Mesendoderm (in vitro differentiated cells): Measurements from ENCODE around the gene SOS1.

Experiments used
- DNase-seq: peaks from one replicate; pipeline ENCODE4 v3.0.0; 2013
- H2AK5ac ChIP-seq: 2 replicates; pipeline ENCODE4 v1.6.1; 2013; ENCODE audit warnings: low read length, inconsistent platforms
- H2BK120ac ChIP-seq: 2 replicates; pipeline ENCODE4 v1.6.1; 2013; ENCODE audit warnings: low read depth, mild to moderate bottlenecking, low read length, moderate library complexity, mixed read lengths
- H2BK15ac ChIP-seq: replicated peaks from 2 replicates; pipeline ENCODE4 v1.6.1; 2013; ENCODE audit warnings: low read depth, mild to moderate bottlenecking, moderate library complexity
- H2BK5ac ChIP-seq: 2 replicates; pipeline ENCODE4 v1.6.1; 2013; ENCODE audit warnings: low read length, inconsistent platforms
- H3K18ac ChIP-seq: 2 replicates; pipeline ENCODE4 v1.6.1; 2013; ENCODE audit warnings: mild to moderate bottlenecking, low read length, mixed read lengths
- H3K23ac ChIP-seq: one replicate; pipeline ENCODE4 v1.6.1; 2013; ENCODE audit warnings: low read length
- H3K27ac ChIP-seq: 2 replicates; pipeline ENCODE4 v1.5.1; 2013; ENCODE audit warnings: low read depth, mild to moderate bottlenecking, inconsistent platforms, low read length, moderate library complexity
- H3K27me3 ChIP-seq: 2 replicates; pipeline ENCODE4 v1.6.1; 2013; ENCODE audit warnings: low read length, control low read depth, mild to moderate bottlenecking, inconsistent platforms; ENCODE audit not compliant: insufficient read depth, poor library complexity
- H3K36me3 ChIP-seq: 2 replicates; pipeline ENCODE4 v1.6.1; 2013; ENCODE audit warnings: low read length, inconsistent platforms; ENCODE audit not compliant: control insufficient read depth, insufficient read depth
- H3K4ac ChIP-seq: one replicate; pipeline ENCODE4 v1.6.1; 2013; ENCODE audit warnings: low read depth, mild to moderate bottlenecking, low read length, moderate library complexity
- H3K4me1 ChIP-seq: 2 replicates; pipeline ENCODE4 v1.6.1; 2013; ENCODE audit warnings: low read depth, low read length, inconsistent platforms; ENCODE audit not compliant: control insufficient read depth
- H3K4me2 ChIP-seq: 2 replicates; pipeline ENCODE4 v1.6.1; 2013; ENCODE audit warnings: low read length
- H3K4me3 ChIP-seq: 2 replicates; pipeline ENCODE4 v1.5.1; 2013; ENCODE audit warnings: mild to moderate bottlenecking, low read length
- H3K56ac ChIP-seq: one replicate; pipeline ENCODE4 v1.6.1; 2013; ENCODE audit warnings: low read length
- H3K79me1 ChIP-seq: 2 replicates; pipeline ENCODE4 v1.6.1; 2013; ENCODE audit warnings: low read length, inconsistent platforms
- H3K79me2 ChIP-seq: 2 replicates; pipeline ENCODE4 v1.6.1; 2013; ENCODE audit warnings: mild to moderate bottlenecking, low read length; ENCODE audit not compliant: control insufficient read depth, insufficient read depth
- H3K9ac ChIP-seq: 2 replicates; pipeline ENCODE4 v1.6.1; 2013; ENCODE audit warnings: low read length, inconsistent platforms
- H4K5ac ChIP-seq: one replicate; pipeline ENCODE4 v1.6.1; 2013; ENCODE audit warnings: low read length
- H4K8ac ChIP-seq: one replicate; pipeline ENCODE4 v1.6.1; 2013; ENCODE audit warnings: low read depth, mild to moderate bottlenecking, control low read depth, low read length, moderate library complexity
- WGBS: extraction: QIAGEN DNeasy Blood & Tissue Kit; methylation state at CpG from one replicate; pipeline ENCODE4 v1.1.7; 2013; ENCODE audit warnings: low lambda C conversion rate, missing lambda C conversion rate; ENCODE audit not compliant: insufficient coverage; ENCODE audit errors: extremely low coverage; 5-methylcytosine and 5-hydroxymethylcytosine counted together

Gene SOS1

DNA sequence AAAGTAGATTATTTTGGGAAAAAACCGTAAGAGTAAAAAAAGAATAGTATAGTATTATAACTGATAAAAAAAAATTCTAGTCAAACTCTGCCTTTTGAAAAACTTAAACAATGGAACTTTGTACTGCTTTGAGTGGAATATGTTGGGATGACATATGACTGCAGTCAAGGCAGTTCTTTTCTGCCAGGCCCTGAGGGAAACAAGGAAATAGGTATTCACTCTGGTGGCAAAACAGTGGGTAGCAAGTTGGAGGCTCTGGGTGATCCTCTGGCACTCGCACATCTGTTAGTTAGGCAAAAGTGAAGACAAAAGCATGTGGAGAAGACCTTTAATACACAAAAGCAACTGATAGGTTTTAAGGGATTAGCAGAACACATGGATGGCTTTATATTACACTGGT lies 129.0 kb downstream of the SOS1 start:
- Histone ChIP-seq H3K23ac (no peak overlapping the region), H2BK5ac (no peak overlapping the region), H2AK5ac (no peak overlapping the region), H3K27me3 (no peaks in the 10 kb centered on the region), H3K18ac (no peak overlapping the region), H4K8ac (no peak overlapping the region), H2BK120ac (no peak overlapping the region), H2BK15ac (no peak overlapping the region), H3K56ac (no peak overlapping the region), H3K4me1 (no peaks in the 10 kb centered on the region), H3K79me1 (no peaks in the 10 kb centered on the region), H3K9ac (no peak overlapping the region), H3K36me3 (no peaks in the 10 kb centered on the region), H3K4me2 (no peak overlapping the region), H3K4ac (no peak overlapping the region), H4K5ac (no peak overlapping the region), H3K79me2 (no peaks in the 10 kb centered on the region), H3K4me3 (no peak overlapping the region), H3K27ac (no peak overlapping the region)
- WGBS, result 100% methylated on average over 1 of the region's 2 CpGs
- DNase-seq, result no peak

GRCh38 chr2:38988716-38989115 lies 132.1 kb downstream of the SOS1 start:
- Histone ChIP-seq H3K23ac (no peak overlapping the region), H4K8ac (no peak overlapping the region), H3K4me3 (no peak overlapping the region), H3K18ac (no peak overlapping the region), H2BK15ac (no peak overlapping the region), H3K4me2 (no peak overlapping the region), H2BK120ac (no peak overlapping the region), H3K9ac (no peak overlapping the region), H3K27me3 (no peaks in the 10 kb centered on the region), H3K79me1 (no peaks in the 10 kb centered on the region), H3K36me3 (peaks cover 3% of the 10 kb centered on the region), H2BK5ac (no peak overlapping the region), H2AK5ac (no peak overlapping the region), H3K27ac (no peak overlapping the region), H4K5ac (no peak overlapping the region), H3K79me2 (no peaks in the 10 kb centered on the region), H3K4me1 (no peaks in the 10 kb centered on the region), H3K4ac (no peak overlapping the region), H3K56ac (no peak overlapping the region)
- DNase-seq, result no peak
- WGBS, result no CpG with 5 or more reads among the region's 1 CpG

DNA sequence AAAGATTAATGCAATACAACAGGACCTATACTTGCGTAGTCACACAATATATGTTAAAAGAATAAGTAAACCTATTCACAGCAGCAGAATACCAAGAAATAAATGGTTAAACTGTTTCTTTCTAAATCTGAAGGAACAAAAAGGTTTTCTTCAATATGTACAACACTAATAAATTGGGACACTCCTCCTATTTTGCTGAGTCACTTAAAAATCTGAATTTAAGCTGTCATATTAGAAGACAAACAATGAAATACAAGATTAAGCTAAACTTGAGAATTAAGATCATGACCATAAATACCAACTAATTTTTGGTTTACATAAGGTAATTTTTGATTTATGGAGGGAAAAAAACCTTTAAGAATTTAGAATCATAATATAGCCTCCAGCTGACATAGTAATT lies 138.4 kb downstream of the SOS1 start:
- Histone ChIP-seq H3K4me2 (no peak overlapping the region), H2BK5ac (no peak overlapping the region), H4K5ac (no peak overlapping the region), H3K23ac (no peak overlapping the region), H3K79me1 (no peaks in the 10 kb centered on the region), H3K18ac (no peak overlapping the region), H3K79me2 (no peaks in the 10 kb centered on the region), H3K27me3 (no peaks in the 10 kb centered on the region), H3K4me3 (no peak overlapping the region), H4K8ac (no peak overlapping the region), H2BK120ac (no peak overlapping the region), H2AK5ac (no peak overlapping the region), H2BK15ac (no peak overlapping the region), H3K36me3 (peaks cover 3% of the 10 kb centered on the region), H3K27ac (no peak overlapping the region), H3K4ac (no peak overlapping the region), H3K56ac (no peak overlapping the region), H3K4me1 (no peaks in the 10 kb centered on the region), H3K9ac (no peak overlapping the region)
- no CpG with 5 or more reads among the region's 1 CpG for WGBS
- no peak for DNase-seq

DNA sequence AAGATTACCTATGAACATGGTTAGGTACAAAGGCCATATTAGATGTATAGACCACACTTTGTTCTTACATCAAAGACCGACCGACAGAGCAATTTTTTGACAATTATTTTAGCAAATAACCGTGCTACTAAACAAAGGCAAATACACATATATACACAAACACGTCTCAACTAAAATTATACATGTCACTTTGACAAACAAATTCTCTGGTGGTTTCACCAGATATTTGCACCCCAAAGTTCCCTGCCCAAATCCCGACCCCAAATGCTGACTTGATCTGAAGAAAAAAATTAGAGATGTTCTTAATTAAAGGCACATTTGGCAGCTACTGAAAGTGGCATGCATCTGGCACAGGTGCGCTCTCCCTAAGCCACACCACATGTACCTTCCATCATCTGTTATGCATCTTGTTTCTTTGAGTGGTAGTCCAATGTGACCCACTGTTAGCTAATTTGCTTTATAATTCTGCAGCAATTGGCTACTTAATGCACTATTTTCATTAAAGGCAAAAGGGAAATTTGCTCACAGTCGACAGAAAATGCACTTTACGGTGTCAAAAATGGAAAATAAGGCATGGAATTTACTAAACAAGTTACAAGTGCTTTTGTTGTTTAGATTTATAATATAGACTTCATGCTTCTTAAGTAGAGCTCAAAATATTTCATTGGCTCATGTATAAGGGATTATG lies 139.0 kb downstream of the SOS1 start:
- H3K9ac ChIP-seq, result no peak overlapping the region
- H2BK15ac ChIP-seq, result no peak overlapping the region
- H3K36me3 ChIP-seq, result peaks cover 3% of the 10 kb centered on the region
- no peak overlapping the region for H2BK120ac ChIP-seq
- WGBS, result 100% methylated on average over 3 of the region's 8 CpGs
- H3K23ac ChIP-seq, result no peak overlapping the region
- H3K79me2 ChIP-seq, result no peaks in the 10 kb centered on the region
- no peak overlapping the region for H3K4me2 ChIP-seq
- no peak overlapping the region for H2BK5ac ChIP-seq
- H3K4me1 ChIP-seq, result no peaks in the 10 kb centered on the region
- no peak overlapping the region for H3K56ac ChIP-seq
- DNase-seq, result no peak
- H3K18ac ChIP-seq, result no peak overlapping the region
- no peak overlapping the region for H4K8ac ChIP-seq
- H3K79me1 ChIP-seq, result no peaks in the 10 kb centered on the region
- H3K4me3 ChIP-seq, result no peak overlapping the region
- H3K27ac ChIP-seq, result no peak overlapping the region
- H2AK5ac ChIP-seq, result no peak overlapping the region
- no peaks in the 10 kb centered on the region for H3K27me3 ChIP-seq
- no peak overlapping the region for H3K4ac ChIP-seq
- no peak overlapping the region for H4K5ac ChIP-seq

DNA sequence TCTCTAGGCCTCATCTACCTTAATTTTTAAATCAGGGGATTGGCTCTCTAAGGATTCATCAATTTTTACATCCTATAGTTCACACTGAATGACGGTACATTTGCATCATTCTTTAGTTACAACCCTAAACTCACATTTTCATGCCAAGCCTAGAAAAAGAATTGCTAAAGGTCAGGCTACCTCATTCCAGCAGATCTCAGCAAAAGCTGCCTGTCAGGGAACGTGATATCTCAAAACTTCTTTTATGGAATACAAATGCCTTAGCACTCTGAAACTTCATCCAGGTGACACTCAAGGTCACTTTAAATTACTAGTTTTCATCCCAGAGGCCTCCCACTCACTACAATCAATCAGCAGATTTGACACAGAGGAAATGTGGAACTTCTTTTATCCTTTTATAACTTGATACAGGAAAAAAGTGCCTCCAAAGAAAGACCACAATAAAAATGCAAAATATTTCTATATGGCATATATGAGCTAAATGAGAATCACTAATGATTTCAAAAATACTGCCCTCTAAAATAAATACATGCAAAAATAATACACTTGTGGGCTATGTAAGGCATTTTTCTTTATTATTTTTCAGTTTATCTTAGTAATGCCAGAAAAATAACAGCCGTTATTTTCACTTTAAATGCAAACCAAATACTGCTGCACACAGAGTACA lies 139.7 kb downstream of the SOS1 start:
- no peak overlapping the region for H3K4me2 ChIP-seq
- H3K4me1 ChIP-seq, result no peaks in the 10 kb centered on the region
- no CpG with 5 or more reads among the region's 3 CpGs for WGBS
- H3K4ac ChIP-seq, result no peak overlapping the region
- H3K4me3 ChIP-seq, result no peak overlapping the region
- H2BK5ac ChIP-seq, result no peak overlapping the region
- no peaks in the 10 kb centered on the region for H3K79me2 ChIP-seq
- no peak overlapping the region for H3K23ac ChIP-seq
- H3K27ac ChIP-seq, result no peak overlapping the region
- H2BK15ac ChIP-seq, result no peak overlapping the region
- H3K9ac ChIP-seq, result no peak overlapping the region
- no peaks in the 10 kb centered on the region for H3K79me1 ChIP-seq
- no peak overlapping the region for H2AK5ac ChIP-seq
- no peak overlapping the region for H2BK120ac ChIP-seq
- no peak overlapping the region for H4K8ac ChIP-seq
- no peaks in the 10 kb centered on the region for H3K27me3 ChIP-seq
- DNase-seq, result no peak
- H4K5ac ChIP-seq, result no peak overlapping the region
- peaks cover 3% of the 10 kb centered on the region for H3K36me3 ChIP-seq
- H3K18ac ChIP-seq, result no peak overlapping the region
- no peak overlapping the region for H3K56ac ChIP-seq

GRCh38 chr2:38978908-38979307 lies 141.9 kb downstream of the SOS1 start:
- no peak overlapping the region for H2BK15ac ChIP-seq
- H4K8ac ChIP-seq, result no peak overlapping the region
- WGBS, result no CpG with 5 or more reads among the region's 3 CpGs
- no peaks in the 10 kb centered on the region for H3K4me1 ChIP-seq
- no peak for DNase-seq
- H3K4me2 ChIP-seq, result no peak overlapping the region
- H3K56ac ChIP-seq, result no peak overlapping the region
- no peak overlapping the region for H3K18ac ChIP-seq
- H3K23ac ChIP-seq, result peak overlapping the region; percentile 32
- no peaks in the 10 kb centered on the region for H3K27me3 ChIP-seq
- H2AK5ac ChIP-seq, result no peak overlapping the region
- no peak overlapping the region for H3K4ac ChIP-seq
- no peaks in the 10 kb centered on the region for H3K36me3 ChIP-seq
- H3K79me2 ChIP-seq, result no peaks in the 10 kb centered on the region
- no peaks in the 10 kb centered on the region for H3K79me1 ChIP-seq
- H3K9ac ChIP-seq, result no peak overlapping the region
- H2BK120ac ChIP-seq, result no peak overlapping the region
- no peak overlapping the region for H3K4me3 ChIP-seq
- no peak overlapping the region for H2BK5ac ChIP-seq
- no peak overlapping the region for H4K5ac ChIP-seq
- no peak overlapping the region for H3K27ac ChIP-seq
